GM10248 (cell line): ENCODE results near the gene PLEKHH1.
A peak's percentile ranks its signal among the peaks of the same experiment; 100 is the strongest.

Source experiments
- CTCF ChIA-PET: fragments of 300-600 bp; sonication (Branson Sonifier 250); formaldehyde crosslinking; extraction: SDS; loops from one replicate; lab custom pipeline; 2021; ENCODE audit warnings: antibody characterized with exemption; lab: Yijun Ruan, JAX
- POLR2A ChIA-PET: fragments of 350-650 bp; sonication (Branson Sonifier 250); formaldehyde crosslinking; extraction: SDS; loops from one replicate; lab custom pipeline; 2020; ENCODE audit warnings: antibody characterized with exemption; lab: Yijun Ruan, JAX
- DNase-seq: peaks from one replicate; pipeline ENCODE4 v3.0.0; 2012; ENCODE audit errors: extremely low spot score
- TF ChIP-seq, protein P1 (sequence below): IDR thresholded peaks from 2 replicates; pipeline ENCODE4 v1.5.1; 2012; ENCODE audit warnings: mild to moderate bottlenecking, low read depth; ENCODE audit errors: extremely low read depth, missing control alignments, control extremely low read depth

The PLEKHH1 gene

GRCh38 chr14:67487937-67488893, 44.9 kb upstream of the PLEKHH1 start, which contains the start of gene TMEM229B:
TMEM229B (minus strand) TSS chr14:67488721; CDS start chr14:67473923, 14,798 bp downstream.
- TF ChIP-seq, protein P1, sequence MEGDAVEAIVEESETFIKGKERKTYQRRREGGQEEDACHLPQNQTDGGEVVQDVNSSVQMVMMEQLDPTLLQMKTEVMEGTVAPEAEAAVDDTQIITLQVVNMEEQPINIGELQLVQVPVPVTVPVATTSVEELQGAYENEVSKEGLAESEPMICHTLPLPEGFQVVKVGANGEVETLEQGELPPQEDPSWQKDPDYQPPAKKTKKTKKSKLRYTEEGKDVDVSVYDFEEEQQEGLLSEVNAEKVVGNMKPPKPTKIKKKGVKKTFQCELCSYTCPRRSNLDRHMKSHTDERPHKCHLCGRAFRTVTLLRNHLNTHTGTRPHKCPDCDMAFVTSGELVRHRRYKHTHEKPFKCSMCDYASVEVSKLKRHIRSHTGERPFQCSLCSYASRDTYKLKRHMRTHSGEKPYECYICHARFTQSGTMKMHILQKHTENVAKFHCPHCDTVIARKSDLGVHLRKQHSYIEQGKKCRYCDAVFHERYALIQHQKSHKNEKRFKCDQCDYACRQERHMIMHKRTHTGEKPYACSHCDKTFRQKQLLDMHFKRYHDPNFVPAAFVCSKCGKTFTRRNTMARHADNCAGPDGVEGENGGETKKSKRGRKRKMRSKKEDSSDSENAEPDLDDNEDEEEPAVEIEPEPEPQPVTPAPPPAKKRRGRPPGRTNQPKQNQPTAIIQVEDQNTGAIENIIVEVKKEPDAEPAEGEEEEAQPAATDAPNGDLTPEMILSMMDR = no peak
- ChIA-PET CTCF (interaction anchor here (0.7 to 1.8 kb wide), 12 partner anchors 11 to 1129 kb away, joined by 3 to 7 read pairs (median 3); no protein-coding TSS in a partner anchor), POLR2A (no interaction called here)
- DNase-seq = peak; percentile 92

DNA sequence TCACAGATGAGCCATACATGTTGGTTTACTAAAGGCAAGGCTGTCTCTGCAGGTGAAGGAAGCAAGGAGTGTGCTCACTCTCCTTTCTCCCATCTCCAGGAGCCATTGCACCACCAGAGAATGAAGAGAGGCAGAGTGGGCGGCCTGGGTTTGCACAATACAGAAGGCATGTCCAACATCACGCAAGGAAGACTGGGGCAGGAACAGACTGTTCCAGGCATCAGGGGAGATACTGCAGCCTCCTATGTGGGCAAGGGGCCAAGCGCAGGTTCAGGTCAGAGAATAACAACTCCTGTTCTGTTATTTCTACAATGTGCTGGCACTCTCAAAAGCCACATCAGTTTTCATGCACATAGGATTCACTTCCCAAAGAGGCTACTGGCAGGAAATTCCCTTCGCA, 42.9 kb upstream of the PLEKHH1 start:
- ChIA-PET CTCF (no interaction called here), POLR2A (no interaction called here)
- no peak for DNase-seq
- TF ChIP-seq, protein P1 = no peak

- POLR2A ChIA-PET = no interaction called here
- no peak for DNase-seq
- TF ChIP-seq, protein P1 = no peak
- CTCF ChIA-PET = interaction anchor here (0.7 to 2.0 kb wide), 5 partner anchors 9 to 81 kb away, joined by 3 to 5 read pairs (median 4); no protein-coding TSS in a partner anchor
These were observed 41.8 kb upstream of the PLEKHH1 start for GRCh38 chr14:67491285-67491684.

- POLR2A ChIA-PET = no interaction called here
- CTCF ChIA-PET = interaction anchor here (0.7 to 2.3 kb wide), 6 partner anchors 8 to 80 kb away, joined by 3 to 10 read pairs (median 4); no protein-coding TSS in a partner anchor
These were observed 41.2 kb upstream of the PLEKHH1 start for GRCh38 chr14:67491741-67492507.

GRCh38 chr14:67492538-67492937, 40.6 kb upstream of the PLEKHH1 start:
- TF ChIP-seq, protein P1 = no peak
- POLR2A ChIA-PET = no interaction called here
- CTCF ChIA-PET = interaction anchor here (1.5 to 2.3 kb wide), 4 partner anchors 8 to 80 kb away, joined by 4 to 10 read pairs (median 4); no protein-coding TSS in a partner anchor
- no peak for DNase-seq

More at GRCh38 chr14:67491741-67492507, 41.2 kb upstream of the PLEKHH1 start:
- DNase-seq = no peak
- TF ChIP-seq, protein P1 = no peak

GRCh38 chr14:67493092-67493717, 39.9 kb upstream of the PLEKHH1 start:
- TF ChIP-seq, protein P1 = no peak
- peak; percentile 47 for DNase-seq
- CTCF ChIA-PET = interaction anchor here (2.3 kb wide), 1 partner anchor 65 kb away, joined by 10 read pairs; no protein-coding TSS in a partner anchor
- POLR2A ChIA-PET = no interaction called here
